Stimulated activated CD4-positive, alpha-beta T cell treated with anti-CD3 and anti-CD28 coated beads, Interleukin-12 subunit alpha, Interleukin-12 subunit beta, amount 100 ng/mL, for 24 hours (primary cell): Measurements from ENCODE around the gene DDX23.

ENCODE experiments used
- DNase-seq, 2 experiments: peaks; one replicate each; pipeline ENCODE4 v3.0.0-alpha.2; 2020; ENCODE audit warnings: low read depth in 2 of 2

The DDX23 gene

GRCh38 chr12:48823281-48823680 is 28.7 kb downstream of the DDX23 start:
- DNase-seq: no peak

GRCh38 chr12:48822711-48823110 is 29.3 kb downstream of the DDX23 start:
- DNase-seq: no peak

DNA sequence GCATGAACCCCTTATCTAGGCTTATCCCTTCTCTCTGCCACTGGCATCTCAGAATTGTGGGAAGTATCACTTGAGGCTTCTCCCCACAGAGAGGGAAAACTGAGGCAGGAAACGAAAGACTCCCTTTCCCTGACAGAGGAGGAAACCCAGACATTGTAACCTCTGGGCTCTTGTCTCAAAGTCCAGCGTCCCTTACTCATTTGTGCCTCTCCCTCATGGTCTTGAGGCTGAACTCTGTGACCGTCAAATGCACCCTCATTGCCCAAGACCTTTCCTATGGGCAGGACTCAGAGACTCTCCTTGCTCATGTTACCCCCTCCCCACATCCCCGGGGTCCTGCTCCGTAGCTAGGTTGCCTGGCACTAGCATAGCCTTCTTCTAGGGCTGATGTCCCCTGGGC is 29.8 kb downstream of the DDX23 start:
- DNase-seq: no peak

- DNase-seq: no peak
Measured at GRCh38 chr12:48819986-48820725, 31.8 kb downstream of the DDX23 start.

- DNase-seq: no peak
Measured at GRCh38 chr12:48818831-48819590, 33.0 kb downstream of the DDX23 start.

DNA sequence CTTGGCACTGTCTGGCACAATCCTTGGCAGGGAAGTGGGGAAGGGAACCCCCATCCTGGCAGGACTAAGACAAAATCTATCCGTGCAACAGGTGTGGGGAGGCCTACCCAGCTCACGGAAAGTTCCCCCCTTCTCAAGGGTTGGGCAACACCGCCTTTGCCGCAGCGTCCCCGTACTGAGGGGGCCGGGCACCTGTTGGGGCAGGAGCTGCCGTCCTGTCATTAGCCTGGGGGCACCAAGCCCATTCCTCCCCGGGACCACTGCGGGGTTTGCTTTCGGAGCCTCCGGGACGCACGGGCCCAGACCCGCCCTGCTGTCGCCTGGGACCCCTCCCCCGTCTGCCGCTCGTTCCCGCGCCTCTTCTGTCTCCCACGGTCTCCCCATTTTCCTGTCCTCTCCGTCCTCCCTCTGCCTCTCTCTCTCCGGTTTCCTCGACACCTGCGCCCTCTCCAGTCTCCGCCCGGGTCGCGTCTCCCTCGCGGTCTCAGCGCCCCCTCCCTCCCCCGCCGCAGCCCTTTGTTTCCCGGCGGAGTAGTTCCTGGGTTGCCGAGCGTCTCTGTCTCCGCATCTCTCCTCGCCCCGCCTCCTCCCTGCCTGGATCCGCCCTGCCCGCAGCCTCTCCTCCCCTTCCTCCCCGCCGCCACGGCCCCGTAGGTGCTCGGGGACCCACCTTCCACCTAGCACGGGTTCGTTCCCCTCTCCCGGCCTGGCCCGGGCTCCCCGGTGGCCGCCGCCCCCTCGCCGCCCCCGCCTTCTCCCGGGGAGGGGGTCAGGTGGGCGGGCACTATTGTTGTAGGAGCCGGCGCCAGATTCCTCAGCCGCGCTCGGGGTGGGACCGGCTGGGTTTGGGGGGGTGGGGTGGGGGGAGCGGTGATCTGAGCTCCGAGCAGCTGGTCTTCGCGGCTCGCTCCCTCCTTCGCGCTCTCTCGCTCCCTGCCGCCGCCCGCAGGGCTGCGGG is 33.8 kb downstream of the DDX23 start, which contains the start of gene CACNB3:
CACNB3 (plus strand) TSS at position 624 of the 958 bp plus-strand sequence. CDS start 434 bp downstream, outside the sequence.
- DNase-seq: peak; percentile 52 to 77

GRCh38 chr12:48816143-48816854 is 35.7 kb downstream of the DDX23 start:
- no peak for DNase-seq

DNA sequence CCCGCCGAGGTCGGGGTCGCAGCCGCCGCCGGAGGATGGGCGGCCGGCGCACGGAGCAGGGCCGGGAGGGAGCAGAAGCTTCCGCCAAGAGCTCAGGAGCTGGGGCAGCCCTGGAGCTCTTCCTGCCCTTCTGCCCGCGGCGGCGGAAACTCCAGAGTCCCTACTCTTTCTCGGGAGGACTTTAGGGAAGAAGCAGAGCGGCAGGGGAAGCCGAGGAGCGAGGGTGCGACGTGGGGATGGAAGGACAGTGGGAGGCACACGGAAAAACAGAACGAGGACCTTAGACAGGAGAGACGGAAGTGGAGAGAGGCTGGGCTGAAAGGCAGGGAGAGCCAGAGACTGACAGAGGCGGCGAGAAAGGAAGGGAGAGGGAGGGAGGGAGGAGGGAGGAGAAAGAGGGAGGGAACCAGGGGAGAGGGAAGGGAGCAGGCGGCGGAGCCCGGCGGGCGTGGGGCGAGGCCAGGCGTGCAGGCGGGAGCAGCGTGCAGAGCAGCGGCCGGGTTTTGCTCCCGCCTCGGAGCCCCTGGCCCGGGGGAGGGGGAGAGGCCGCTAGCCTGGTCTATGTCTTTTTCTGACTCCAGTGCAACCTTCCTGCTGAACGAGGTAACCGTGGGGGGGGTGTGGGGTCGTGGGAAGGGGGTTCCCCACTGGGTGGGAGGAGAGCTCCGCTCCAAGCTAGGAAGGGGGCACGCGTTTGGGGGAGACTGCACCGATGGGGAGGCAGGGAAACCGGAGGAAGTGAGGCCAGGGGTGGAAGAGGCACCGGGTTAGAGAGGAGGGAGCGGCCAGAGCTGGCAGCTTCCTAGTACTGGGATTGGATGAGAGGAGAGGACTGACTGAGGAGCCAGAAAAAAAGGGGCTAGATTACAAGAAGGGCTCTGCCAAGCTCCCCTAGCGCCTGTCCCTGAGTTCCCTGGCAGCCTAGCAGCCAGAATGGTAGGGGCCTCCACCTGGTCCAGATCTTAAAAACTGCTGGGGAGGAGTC is 36.5 kb downstream of the DDX23 start:
- peak in 1 of 2 experiments; percentile 52 for DNase-seq

DNA sequence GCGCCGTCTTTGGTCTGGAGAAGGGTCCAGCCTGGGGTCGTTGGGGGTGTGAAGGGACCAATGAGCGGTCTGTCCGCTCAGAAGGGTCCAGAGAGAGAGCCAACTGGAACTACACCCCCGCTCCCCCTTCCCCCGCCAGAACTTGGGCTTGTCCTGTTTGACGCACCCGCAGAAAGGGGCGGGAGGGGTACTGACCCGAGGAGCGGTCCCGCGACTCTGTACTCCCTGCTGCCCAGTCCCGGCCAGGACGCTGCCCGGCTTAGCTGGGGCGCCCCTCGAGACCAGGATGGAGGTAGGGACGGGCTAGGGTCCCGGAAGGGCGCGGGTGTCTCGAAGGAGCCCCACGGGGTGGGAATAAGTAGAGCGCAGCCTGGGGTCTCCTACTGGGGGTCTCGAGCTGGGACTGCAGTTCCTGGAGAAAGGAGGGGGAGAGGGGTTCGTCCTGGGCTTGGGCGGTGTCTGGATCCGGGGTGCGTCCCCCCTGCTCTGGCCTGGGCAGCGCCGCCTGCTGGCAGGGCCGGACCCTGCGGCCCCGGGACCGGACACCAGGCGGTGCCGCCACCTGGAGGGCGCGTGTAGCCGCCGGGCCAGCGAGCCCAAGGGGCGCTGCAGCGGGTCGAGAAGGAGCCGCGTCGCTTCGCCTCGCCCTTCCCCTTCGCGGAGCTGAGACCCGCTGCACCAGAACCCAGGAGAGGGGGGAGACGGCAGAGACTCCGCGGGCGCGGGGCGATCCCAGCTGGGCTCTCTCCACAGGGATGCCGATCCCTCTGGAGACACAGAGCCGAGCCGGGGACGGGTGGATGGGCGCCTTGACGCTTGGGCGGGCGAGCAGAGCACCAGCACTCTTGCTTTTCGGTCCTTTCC is 37.5 kb downstream of the DDX23 start:
- DNase-seq: peak; percentile 46 to 74

DNA sequence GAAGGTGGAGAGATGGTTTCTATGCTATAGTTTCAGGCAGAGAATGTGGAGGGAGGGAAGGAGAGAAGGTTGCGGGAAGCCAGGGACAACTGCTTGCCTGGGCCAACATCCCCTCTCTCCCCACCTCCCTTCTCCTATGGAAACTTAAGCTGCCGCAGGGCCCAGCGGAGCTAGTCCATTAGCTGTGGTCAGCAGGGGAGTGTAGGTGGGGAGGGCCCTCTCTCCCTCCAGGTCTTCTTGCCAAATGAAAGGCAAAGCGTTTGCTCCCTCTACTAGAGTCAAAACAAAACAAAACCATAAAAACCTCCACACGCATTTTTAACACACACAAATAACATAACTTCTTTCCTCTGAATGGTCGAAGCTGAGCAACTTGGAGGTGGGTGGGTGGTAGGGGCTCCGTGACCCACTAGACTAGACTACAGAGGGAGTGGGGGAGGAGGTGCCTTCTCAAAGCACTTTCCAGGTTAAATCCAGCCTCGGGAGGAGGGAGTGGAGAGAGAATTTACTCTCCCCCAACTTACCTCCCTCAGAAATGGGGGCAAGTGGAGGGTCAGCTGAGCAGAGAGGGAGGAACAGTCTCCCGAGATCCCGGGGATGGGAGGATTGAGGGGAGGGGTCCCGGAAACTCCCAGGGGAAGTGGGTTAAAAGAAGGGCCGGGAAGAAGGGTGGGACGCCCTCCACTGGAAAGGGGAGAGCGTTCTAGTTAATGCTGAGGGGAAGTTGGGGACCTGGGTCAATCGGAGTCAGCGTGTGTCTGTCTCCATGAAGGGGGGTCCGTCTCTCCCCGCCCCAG is 38.3 kb downstream of the DDX23 start:
- DNase-seq: no peak

- DNase-seq: no peak
Measured at GRCh38 chr12:48812389-48812788, 39.6 kb downstream of the DDX23 start.

DNA sequence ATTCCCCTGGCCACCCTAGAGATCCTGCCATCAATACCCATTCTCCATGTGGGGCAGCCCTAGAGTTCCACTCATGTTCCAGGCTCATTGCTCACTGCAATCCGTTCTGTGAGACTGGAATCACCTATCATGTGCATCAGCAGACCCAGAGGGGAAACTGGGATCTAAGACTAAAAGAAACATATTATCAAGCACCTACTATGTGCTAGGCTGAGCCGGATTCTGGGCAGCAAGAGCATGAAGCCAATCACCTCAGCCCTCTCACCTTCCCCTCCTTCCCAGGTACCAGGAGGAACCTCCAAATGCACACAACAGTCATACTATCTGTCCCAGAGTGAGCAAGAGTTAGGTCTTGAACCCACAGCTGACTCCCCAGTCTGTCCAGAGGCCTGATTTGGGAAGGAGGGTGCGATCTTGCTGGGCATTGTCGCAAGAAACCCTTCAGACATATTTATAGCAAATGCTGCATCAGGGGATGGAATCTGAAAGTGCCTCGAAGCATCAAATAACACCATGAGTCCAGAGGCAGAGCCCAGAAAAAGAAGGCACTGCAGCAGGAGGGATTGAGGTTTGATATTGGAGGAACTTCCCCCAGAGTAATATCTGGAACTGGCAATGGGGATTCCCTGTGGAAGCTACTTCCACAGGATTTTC is 40.4 kb downstream of the DDX23 start:
- DNase-seq: no peak

GRCh38 chr12:48810903-48811431 is 41.0 kb downstream of the DDX23 start:
- no peak for DNase-seq

DNA sequence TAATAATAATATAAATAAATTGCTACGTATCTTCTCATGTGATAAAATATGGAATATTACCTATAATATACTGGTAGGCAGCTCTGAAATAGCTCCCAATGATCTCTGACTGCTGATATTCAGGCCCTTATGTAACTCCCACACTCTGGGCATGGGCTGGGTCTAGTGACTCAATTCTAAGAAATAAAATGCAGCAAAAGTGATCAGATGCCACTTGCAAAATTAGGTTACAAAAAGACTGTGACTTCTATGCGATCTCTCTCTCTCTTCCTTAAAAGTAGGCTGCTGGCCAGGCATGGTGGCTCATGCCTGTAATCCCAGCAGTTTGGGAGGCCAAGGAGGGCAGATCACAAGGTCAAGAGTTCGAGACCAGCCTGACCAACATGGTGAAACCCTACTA is 44.0 kb downstream of the DDX23 start:
- no peak for DNase-seq

DNA sequence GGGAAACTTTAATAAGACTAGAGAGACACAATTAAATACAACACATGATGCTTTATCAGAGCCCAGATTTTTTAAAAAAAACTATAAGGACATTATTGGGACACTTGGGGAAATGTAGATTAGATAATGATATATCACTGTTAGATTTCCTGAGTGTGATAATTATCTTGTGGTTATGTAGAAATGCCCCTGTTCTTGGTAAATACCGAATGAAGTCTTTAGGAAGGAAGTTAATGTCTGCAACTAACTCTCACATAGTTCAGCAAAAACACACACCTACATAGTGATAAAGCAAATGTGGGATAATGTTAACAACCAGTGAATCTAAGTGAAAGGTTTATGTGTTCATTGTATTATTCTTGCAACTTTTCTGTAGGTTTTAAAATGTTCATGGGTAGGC is 48.3 kb downstream of the DDX23 start:
- DNase-seq: no peak

GRCh38 chr12:48800971-48801370 is 51.0 kb downstream of the DDX23 start:
- DNase-seq: no peak

DNA sequence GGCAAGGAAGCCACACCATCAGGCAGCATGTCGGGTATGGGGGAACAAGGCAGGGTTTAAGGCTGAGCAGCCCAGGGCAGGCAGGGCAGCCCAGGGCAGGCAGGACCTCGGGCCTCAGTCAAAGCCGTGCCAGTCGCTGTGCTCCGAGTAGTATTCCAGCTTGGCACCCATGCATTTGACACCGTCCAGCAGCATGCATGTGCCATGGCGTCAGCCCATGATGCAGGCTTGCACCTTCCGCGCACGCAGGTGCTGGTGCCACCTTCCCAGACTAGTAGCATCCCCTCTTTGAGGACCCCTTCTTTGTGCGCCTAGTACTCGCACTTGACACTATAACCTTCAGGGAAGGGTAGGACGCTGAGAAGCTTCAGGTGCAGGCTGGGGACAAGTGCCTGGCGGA is 51.5 kb downstream of the DDX23 start:
- no peak for DNase-seq

- no peak for DNase-seq
Measured at GRCh38 chr12:48796976-48797375, 55.0 kb downstream of the DDX23 start.
